Esophagus muscularis mucosa (tissue), 4 donors: ENCODE results near the gene PTPRN2. TPM values are rescaled to one million over a fixed set of nuclear protein-coding genes. Genes with fewer than 3 reads are reported as not detected.
"Not testable (repeated sequence)": the region's sequence is repeated elsewhere in the genome, so short reads cannot be mapped to it uniquely, and the experiment has no call there.

Source experiments
- DNase-seq: peaks from one replicate; pipeline ENCODE4 v3.0.0-alpha.2; 2017; ENCODE audit errors: extremely low spot score
- H3K27ac ChIP-seq, 4 donors: fragments of 200-600 bp; sonication (generic); replicated peaks in 1 of 4; 1 replicate in 3 of 4; 2 replicates in 1 of 4; pipeline ENCODE4 v1.5.1; 2016 to 2019; ENCODE audit warnings: mild to moderate bottlenecking in 1 of 4
- H3K27me3 ChIP-seq, 4 donors: fragments of 200-600 bp; sonication (generic); one replicate each; pipeline versions ENCODE4 v1.5.1 to v1.6.0; 2016 to 2019
- H3K36me3 ChIP-seq, 4 donors: fragments of 200-600 bp; sonication (generic); one replicate each; pipeline ENCODE4 v1.5.1; 2016 to 2019
- H3K4me1 ChIP-seq, 4 donors: fragments of 200-600 bp; sonication (generic); one replicate each; pipeline ENCODE4 v1.5.1; 2016 to 2019
- H3K4me3 ChIP-seq, 4 donors: fragments of 200-600 bp; sonication (generic); 1 replicate in 2 of 4; 2 replicates in 2 of 4; pipeline ENCODE4 v1.5.1; 2016 to 2019; ENCODE audit warnings: mild to moderate bottlenecking in 4 of 4, moderate library complexity in 1 of 4
- H3K9me3 ChIP-seq, 4 donors: fragments of 200-600 bp; sonication (generic); 1 replicate in 3 of 4; 2 replicates in 1 of 4; pipeline ENCODE4 v1.5.1; 2016 to 2019
- EP300 ChIP-seq: sonication (generic); formaldehyde crosslinking; IDR thresholded peaks from one replicate; pipeline ENCODE4 v1.6.1; 2017; ENCODE audit warnings: antibody characterized with exemption
- POLR2A ChIP-seq: fragments of 450-650 bp; IDR thresholded peaks from one replicate; pipeline ENCODE4 v1.6.1; 2017; ENCODE audit warnings: antibody characterized with exemption, moderate library complexity, mild to moderate bottlenecking, low read depth
- POLR2AphosphoS5 ChIP-seq, 2 donors: sonication (generic); formaldehyde crosslinking; IDR thresholded peaks; one replicate each; pipeline ENCODE4 v1.6.1; 2017; ENCODE audit warnings: antibody characterized with exemption in 2 of 2
- WGBS: methylation state at CpG from one replicate; pipeline ENCODE4 v1.1.5; 2018; 5-methylcytosine and 5-hydroxymethylcytosine counted together
- intact Hi-C: fragments of 100-400 bp; cut with DNase I; formaldehyde crosslinking; loops from one replicate; pipeline ENCODE4 v1.15.1; 2023
- total RNA-seq, 4 donors: library from RNA; depleted of rRNA; stranded (reverse); fragments of >200 nt; gene quantifications; one replicate each; pipeline versions ENCODE4 v1.1.0 to v1.2.1, GENCODE V29; 2016
- TF ChIP-seq, protein P1 (sequence below), 3 experiments: fragments of 200-600 bp in 2 of 3; fragments of 450-650 bp in 1 of 3; sonication (generic) in 2 of 3; IDR thresholded peaks; one replicate each; pipeline ENCODE4 v1.5.1; 2017 to 2019; ENCODE audit warnings: antibody characterized with exemption in 3 of 3, mild to moderate bottlenecking in 2 of 3, moderate library complexity in 1 of 3

The PTPRN2 gene
- total RNA-seq, 4 donors from 2014 or later, result 2.1 to 3.1 (median 3.1) TPM

- no peak for DNase-seq
- no peak overlapping the region for H3K27ac ChIP-seq
- H3K36me3 ChIP-seq, result no peaks in the 10 kb centered on the region
- WGBS, result 91% methylated on average over 12 of the region's 14 CpGs
- H3K4me1 ChIP-seq, result peaks cover 0 to 12% (median 8%) of the 10 kb centered on the region in 4 donors
- no peaks in the 10 kb centered on the region for H3K9me3 ChIP-seq
- peaks cover 0 to 2% (median 0%) of the 10 kb centered on the region in 4 donors for H3K27me3 ChIP-seq
- TF ChIP-seq EP300 (no peak), POLR2A (no peak), POLR2AphosphoS5 (IDR thresholded peaks at IDR 0.05) (no peak)
- TF ChIP-seq, protein P1, sequence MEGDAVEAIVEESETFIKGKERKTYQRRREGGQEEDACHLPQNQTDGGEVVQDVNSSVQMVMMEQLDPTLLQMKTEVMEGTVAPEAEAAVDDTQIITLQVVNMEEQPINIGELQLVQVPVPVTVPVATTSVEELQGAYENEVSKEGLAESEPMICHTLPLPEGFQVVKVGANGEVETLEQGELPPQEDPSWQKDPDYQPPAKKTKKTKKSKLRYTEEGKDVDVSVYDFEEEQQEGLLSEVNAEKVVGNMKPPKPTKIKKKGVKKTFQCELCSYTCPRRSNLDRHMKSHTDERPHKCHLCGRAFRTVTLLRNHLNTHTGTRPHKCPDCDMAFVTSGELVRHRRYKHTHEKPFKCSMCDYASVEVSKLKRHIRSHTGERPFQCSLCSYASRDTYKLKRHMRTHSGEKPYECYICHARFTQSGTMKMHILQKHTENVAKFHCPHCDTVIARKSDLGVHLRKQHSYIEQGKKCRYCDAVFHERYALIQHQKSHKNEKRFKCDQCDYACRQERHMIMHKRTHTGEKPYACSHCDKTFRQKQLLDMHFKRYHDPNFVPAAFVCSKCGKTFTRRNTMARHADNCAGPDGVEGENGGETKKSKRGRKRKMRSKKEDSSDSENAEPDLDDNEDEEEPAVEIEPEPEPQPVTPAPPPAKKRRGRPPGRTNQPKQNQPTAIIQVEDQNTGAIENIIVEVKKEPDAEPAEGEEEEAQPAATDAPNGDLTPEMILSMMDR (IDR thresholded peaks at IDR 0.05), result no peak
- intact Hi-C loops, result no loop called here
- H3K4me3 ChIP-seq, result no peak overlapping the region
These were observed 540.1 kb downstream of the PTPRN2 start for GRCh38 chr7:158047391-158048059.

DNA sequence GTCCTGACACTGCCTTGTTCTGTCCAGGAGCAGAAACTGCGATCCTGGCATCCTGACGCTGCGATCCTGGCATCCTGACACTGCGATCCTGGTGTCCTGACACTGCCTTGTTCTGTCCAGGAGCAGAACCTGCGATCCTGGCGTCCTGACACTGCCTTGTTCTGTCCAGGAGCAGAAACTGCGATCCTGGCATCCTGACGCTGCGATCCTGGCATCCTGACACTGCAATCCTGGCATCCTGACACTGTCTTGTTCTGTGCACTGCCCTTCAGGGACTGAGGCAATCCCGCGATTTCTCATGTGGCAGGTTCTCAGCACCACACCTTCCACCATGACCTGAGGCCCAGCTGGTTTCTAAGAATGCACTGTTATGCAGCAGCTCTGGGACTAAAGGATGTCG is 541.4 kb downstream of the PTPRN2 start:
- H3K36me3 ChIP-seq, DNase-seq, H3K4me3 ChIP-seq, intact Hi-C loops, H3K9me3 ChIP-seq, H3K27ac ChIP-seq, H3K27me3 ChIP-seq: not testable (repeated sequence)
- H3K4me1 ChIP-seq, result peaks cover 0 to 12% (median 8%) of the 10 kb centered on the region in 4 donors
- 82% methylated on average over 10 of the region's 12 CpGs for WGBS

- H3K4me3 ChIP-seq, result no peak overlapping the region
- H3K9me3 ChIP-seq, result peaks cover 0 to 8% (median 5%) of the 10 kb centered on the region in 4 donors
- 76% methylated on average over 6 of the region's 6 CpGs for WGBS
- TF ChIP-seq, protein P1 (IDR thresholded peaks at IDR 0.05), result no peak
- TF ChIP-seq POLR2A (no peak), POLR2AphosphoS5 (IDR thresholded peaks at IDR 0.05) (no peak), EP300 (no peak)
- no peaks in the 10 kb centered on the region for H3K36me3 ChIP-seq
- intact Hi-C loops, result no loop called here
- H3K27me3 ChIP-seq, result no peaks in the 10 kb centered on the region
- peaks cover 0 to 12% (median 8%) of the 10 kb centered on the region in 4 donors for H3K4me1 ChIP-seq
- no peak for DNase-seq
- H3K27ac ChIP-seq, result no peak overlapping the region
These were observed 543.2 kb downstream of the PTPRN2 start for GRCh38 chr7:158044482-158044823.

- H3K27ac ChIP-seq, result no peak overlapping the region
- no peak overlapping the region for H3K4me3 ChIP-seq
- no peaks in the 10 kb centered on the region for H3K27me3 ChIP-seq
- peaks cover 4 to 15% (median 11%) of the 10 kb centered on the region in 4 donors for H3K9me3 ChIP-seq
- intact Hi-C loops, result no loop called here
- 68% methylated on average over 17 of the region's 17 CpGs for WGBS
- no peak for DNase-seq
- no peak for TF ChIP-seq POLR2A
- TF ChIP-seq EP300, result no peak
- TF ChIP-seq POLR2AphosphoS5 (IDR thresholded peaks at IDR 0.05), result no peak
- TF ChIP-seq, protein P1 (IDR thresholded peaks at IDR 0.05), result no peak
- no peaks in the 10 kb centered on the region for H3K36me3 ChIP-seq
- peaks cover 0 to 12% (median 8%) of the 10 kb centered on the region in 4 donors for H3K4me1 ChIP-seq
These were observed 543.8 kb downstream of the PTPRN2 start for GRCh38 chr7:158043551-158044481.

- Histone ChIP-seq H3K27me3 (no peaks in the 10 kb centered on the region), H3K4me3 (no peak overlapping the region), H3K27ac (no peak overlapping the region), H3K36me3 (no peaks in the 10 kb centered on the region), H3K9me3 (peaks cover 4 to 21% (median 14%) of the 10 kb centered on the region in 4 donors), H3K4me1 (peaks cover 0 to 12% (median 8%) of the 10 kb centered on the region in 4 donors)
- DNase-seq, result no peak
- TF ChIP-seq EP300 (no peak), POLR2A (no peak), POLR2AphosphoS5 (IDR thresholded peaks at IDR 0.05) (no peak)
- TF ChIP-seq, protein P1 (IDR thresholded peaks at IDR 0.05), result no peak
- 89% methylated on average over 20 of the region's 20 CpGs for whole genome bisulfite sequencing
- intact Hi-C loops, result no loop called here
These were observed 545.3 kb downstream of the PTPRN2 start for GRCh38 chr7:158042156-158042880.
